K562 (cell line): Measurements from ENCODE around the gene NQO2. TPM values are rescaled to one million over a fixed set of nuclear protein-coding genes. Genes with fewer than 3 reads are reported as not detected.

Source experiments
- HNRNPH1 ChIP-seq: fragments of 200-400 bp; formaldehyde crosslinking; optimal IDR thresholded peaks from 2 replicates; pipeline ENCODE3; 2017; ENCODE audit warnings: low read depth, mild to moderate bottlenecking, low read length, moderate library complexity
- ILK ChIP-seq: fragments of 450-650 bp; IDR thresholded peaks from 2 replicates; pipeline ENCODE4 v1.6.1; 2016; ENCODE audit warnings: missing genetic modification characterization, low read depth, mild to moderate bottlenecking, missing compliant biosample characterization, moderate library complexity, borderline replicate concordance
- MXI1 ChIP-seq: IDR thresholded peaks from 2 replicates; pipeline ENCODE4 v1.6.1; 2011; ENCODE audit warnings: low read depth, mild to moderate bottlenecking, improper control_type of control experiment, low read length
- POLR2A ChIP-seq: fragments of 450-650 bp; conservative IDR thresholded peaks from 2 replicates; pipeline ENCODE4 v1.6.1; 2016
- TGIF2 ChIP-seq: sonication (generic); formaldehyde crosslinking; IDR thresholded peaks from 2 replicates; pipeline ENCODE4 v1.8.1; 2022; ENCODE audit warnings: mild to moderate bottlenecking, missing genetic modification reagents, moderate library complexity
- TRIM28 ChIP-seq: fragments of 450-650 bp; IDR thresholded peaks from 2 replicates; pipeline ENCODE4 v1.6.1; 2017
- ZNF436 ChIP-seq: fragments of 250-450, 450-650 bp; sonication (Bioruptor Pico); formaldehyde crosslinking; IDR thresholded peaks from 2 replicates; pipeline ENCODE4 v1.7.0; 2020; ENCODE audit warnings: mild to moderate bottlenecking
- polyA plus RNA-seq, 8 experiments: library from polyadenylated mRNA; depleted of rRNA in 4 of 8; stranded (reverse) in 5 of 8; unstranded in 3 of 8; fragments of >200 nt; fragmentation: Nextera tagmentation in 2 of 8; fragmentation: Illumina TruSeq in 1 of 8; extraction: Ambion mirVana in 2 of 8; extraction: Trizol in 1 of 8; gene quantifications; 2 replicates each; pipeline versions ENCODE4 v1.2.1 to v1.2.3, GENCODE V29; 2011 to 2014; ENCODE audit warnings: inconsistent platforms in 1 of 8, missing spikeins in 1 of 8
- total RNA-seq, 7 experiments: library from RNA; depleted of rRNA in 6 of 7; stranded (reverse); fragments of >200 nt in 6 of 7; fragmentation: Illumina TruSeq in 2 of 7; extraction: Trizol in 2 of 7; gene quantifications; 2 replicates each; pipeline versions ENCODE4 v1.2.1 to v1.2.3, GENCODE V29; 2011 to 2021; ENCODE audit warnings: low replicate concordance in 1 of 7
- TF ChIP-seq, protein P1 (sequence below): fragments of 450-650 bp; IDR thresholded peaks from 2 replicates; pipeline ENCODE4 v1.6.1; 2016; ENCODE audit warnings: mild to moderate bottlenecking, moderate library complexity
- TF ChIP-seq, protein P2 (sequence below): fragments of 450-650 bp; IDR thresholded peaks from 2 replicates; pipeline ENCODE4 v1.7.0; 2016; ENCODE audit warnings: borderline replicate concordance
- TF ChIP-seq, protein P3 (sequence below): fragments of 450-650 bp; formaldehyde crosslinking; IDR thresholded peaks from 2 replicates; pipeline ENCODE4 v1.4.0; 2022; ENCODE audit warnings: missing genetic modification characterization

NQO2 gene
- total and polyA plus RNA-seq, 9 of the 15 experiments (the other 6 are each of a cell fraction or from before 2014, with no cell fraction given), result 54.6 to 214 (median 116) TPM

DNA sequence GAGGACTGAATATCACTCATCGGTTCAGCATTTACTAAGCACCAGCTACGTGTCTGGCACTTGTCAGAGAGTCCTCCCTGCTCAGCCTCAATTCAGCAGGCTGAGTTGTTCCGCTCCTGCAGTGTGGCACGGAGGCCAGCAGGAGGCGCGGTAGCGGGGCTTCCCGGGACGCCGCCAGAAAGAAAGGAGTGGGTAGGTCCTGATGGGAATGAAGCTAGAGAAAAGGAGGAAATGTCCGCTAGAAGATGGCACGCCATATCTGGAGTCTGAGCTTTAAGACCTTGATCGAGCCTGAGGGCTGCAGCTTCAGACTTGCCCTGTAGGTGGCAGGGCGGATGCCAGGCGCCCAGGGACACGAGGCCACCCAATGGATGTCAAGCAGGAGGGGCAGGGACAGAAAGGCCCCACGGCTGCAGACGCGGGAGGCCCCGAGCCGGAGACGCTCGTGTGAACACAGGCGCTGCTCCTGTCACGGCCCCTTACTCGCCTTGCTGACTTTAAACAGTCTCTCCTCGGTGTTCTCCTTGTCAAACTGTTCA lies 47.1 kb upstream of the NQO2 start (continued):
- TF ChIP-seq, protein P1, sequence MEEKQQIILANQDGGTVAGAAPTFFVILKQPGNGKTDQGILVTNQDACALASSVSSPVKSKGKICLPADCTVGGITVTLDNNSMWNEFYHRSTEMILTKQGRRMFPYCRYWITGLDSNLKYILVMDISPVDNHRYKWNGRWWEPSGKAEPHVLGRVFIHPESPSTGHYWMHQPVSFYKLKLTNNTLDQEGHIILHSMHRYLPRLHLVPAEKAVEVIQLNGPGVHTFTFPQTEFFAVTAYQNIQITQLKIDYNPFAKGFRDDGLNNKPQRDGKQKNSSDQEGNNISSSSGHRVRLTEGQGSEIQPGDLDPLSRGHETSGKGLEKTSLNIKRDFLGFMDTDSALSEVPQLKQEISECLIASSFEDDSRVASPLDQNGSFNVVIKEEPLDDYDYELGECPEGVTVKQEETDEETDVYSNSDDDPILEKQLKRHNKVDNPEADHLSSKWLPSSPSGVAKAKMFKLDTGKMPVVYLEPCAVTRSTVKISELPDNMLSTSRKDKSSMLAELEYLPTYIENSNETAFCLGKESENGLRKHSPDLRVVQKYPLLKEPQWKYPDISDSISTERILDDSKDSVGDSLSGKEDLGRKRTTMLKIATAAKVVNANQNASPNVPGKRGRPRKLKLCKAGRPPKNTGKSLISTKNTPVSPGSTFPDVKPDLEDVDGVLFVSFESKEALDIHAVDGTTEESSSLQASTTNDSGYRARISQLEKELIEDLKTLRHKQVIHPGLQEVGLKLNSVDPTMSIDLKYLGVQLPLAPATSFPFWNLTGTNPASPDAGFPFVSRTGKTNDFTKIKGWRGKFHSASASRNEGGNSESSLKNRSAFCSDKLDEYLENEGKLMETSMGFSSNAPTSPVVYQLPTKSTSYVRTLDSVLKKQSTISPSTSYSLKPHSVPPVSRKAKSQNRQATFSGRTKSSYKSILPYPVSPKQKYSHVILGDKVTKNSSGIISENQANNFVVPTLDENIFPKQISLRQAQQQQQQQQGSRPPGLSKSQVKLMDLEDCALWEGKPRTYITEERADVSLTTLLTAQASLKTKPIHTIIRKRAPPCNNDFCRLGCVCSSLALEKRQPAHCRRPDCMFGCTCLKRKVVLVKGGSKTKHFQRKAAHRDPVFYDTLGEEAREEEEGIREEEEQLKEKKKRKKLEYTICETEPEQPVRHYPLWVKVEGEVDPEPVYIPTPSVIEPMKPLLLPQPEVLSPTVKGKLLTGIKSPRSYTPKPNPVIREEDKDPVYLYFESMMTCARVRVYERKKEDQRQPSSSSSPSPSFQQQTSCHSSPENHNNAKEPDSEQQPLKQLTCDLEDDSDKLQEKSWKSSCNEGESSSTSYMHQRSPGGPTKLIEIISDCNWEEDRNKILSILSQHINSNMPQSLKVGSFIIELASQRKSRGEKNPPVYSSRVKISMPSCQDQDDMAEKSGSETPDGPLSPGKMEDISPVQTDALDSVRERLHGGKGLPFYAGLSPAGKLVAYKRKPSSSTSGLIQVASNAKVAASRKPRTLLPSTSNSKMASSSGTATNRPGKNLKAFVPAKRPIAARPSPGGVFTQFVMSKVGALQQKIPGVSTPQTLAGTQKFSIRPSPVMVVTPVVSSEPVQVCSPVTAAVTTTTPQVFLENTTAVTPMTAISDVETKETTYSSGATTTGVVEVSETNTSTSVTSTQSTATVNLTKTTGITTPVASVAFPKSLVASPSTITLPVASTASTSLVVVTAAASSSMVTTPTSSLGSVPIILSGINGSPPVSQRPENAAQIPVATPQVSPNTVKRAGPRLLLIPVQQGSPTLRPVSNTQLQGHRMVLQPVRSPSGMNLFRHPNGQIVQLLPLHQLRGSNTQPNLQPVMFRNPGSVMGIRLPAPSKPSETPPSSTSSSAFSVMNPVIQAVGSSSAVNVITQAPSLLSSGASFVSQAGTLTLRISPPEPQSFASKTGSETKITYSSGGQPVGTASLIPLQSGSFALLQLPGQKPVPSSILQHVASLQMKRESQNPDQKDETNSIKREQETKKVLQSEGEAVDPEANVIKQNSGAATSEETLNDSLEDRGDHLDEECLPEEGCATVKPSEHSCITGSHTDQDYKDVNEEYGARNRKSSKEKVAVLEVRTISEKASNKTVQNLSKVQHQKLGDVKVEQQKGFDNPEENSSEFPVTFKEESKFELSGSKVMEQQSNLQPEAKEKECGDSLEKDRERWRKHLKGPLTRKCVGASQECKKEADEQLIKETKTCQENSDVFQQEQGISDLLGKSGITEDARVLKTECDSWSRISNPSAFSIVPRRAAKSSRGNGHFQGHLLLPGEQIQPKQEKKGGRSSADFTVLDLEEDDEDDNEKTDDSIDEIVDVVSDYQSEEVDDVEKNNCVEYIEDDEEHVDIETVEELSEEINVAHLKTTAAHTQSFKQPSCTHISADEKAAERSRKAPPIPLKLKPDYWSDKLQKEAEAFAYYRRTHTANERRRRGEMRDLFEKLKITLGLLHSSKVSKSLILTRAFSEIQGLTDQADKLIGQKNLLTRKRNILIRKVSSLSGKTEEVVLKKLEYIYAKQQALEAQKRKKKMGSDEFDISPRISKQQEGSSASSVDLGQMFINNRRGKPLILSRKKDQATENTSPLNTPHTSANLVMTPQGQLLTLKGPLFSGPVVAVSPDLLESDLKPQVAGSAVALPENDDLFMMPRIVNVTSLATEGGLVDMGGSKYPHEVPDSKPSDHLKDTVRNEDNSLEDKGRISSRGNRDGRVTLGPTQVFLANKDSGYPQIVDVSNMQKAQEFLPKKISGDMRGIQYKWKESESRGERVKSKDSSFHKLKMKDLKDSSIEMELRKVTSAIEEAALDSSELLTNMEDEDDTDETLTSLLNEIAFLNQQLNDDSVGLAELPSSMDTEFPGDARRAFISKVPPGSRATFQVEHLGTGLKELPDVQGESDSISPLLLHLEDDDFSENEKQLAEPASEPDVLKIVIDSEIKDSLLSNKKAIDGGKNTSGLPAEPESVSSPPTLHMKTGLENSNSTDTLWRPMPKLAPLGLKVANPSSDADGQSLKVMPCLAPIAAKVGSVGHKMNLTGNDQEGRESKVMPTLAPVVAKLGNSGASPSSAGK, result peak; percentile 77
- TF ChIP-seq ILK (tag) (no peak), HNRNPH1 (no peak), ZNF436 (no peak), TRIM28 (no peak), TGIF2 (CRISPR knock-in tag) (no peak), MXI1 (no peak), POLR2A (no peak)
- TF ChIP-seq, protein P2, sequence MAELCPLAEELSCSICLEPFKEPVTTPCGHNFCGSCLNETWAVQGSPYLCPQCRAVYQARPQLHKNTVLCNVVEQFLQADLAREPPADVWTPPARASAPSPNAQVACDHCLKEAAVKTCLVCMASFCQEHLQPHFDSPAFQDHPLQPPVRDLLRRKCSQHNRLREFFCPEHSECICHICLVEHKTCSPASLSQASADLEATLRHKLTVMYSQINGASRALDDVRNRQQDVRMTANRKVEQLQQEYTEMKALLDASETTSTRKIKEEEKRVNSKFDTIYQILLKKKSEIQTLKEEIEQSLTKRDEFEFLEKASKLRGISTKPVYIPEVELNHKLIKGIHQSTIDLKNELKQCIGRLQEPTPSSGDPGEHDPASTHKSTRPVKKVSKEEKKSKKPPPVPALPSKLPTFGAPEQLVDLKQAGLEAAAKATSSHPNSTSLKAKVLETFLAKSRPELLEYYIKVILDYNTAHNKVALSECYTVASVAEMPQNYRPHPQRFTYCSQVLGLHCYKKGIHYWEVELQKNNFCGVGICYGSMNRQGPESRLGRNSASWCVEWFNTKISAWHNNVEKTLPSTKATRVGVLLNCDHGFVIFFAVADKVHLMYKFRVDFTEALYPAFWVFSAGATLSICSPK, result no peak
- TF ChIP-seq, protein P3, sequence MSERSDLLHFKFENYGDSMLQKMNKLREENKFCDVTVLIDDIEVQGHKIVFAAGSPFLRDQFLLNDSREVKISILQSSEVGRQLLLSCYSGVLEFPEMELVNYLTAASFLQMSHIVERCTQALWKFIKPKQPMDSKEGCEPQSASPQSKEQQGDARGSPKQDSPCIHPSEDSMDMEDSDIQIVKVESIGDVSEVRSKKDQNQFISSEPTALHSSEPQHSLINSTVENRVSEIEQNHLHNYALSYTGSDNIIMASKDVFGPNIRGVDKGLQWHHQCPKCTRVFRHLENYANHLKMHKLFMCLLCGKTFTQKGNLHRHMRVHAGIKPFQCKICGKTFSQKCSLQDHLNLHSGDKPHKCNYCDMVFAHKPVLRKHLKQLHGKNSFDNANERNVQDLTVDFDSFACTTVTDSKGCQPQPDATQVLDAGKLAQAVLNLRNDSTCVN (CRISPR knock-in tag), result no peak
